ENCODE data around the gene NR0B2.
A peak's percentile ranks its signal among the peaks of the same experiment; 100 is the strongest.

NR0B2 gene

GRCh38 chr1:26936823-26937222 lies 23.0 kb upstream of the NR0B2 start:
- DNase-seq (ENCODE audit: low read depth in 3 of 3, low spot score in 1 of 3) = no peak

GRCh38 chr1:26932531-26932930 lies 18.8 kb upstream of the NR0B2 start:
- DNase-seq (ENCODE audit: low read depth in 3 of 3, low spot score in 1 of 3) = no peak

- DNase-seq (ENCODE audit: low read depth in 3 of 3, low spot score in 1 of 3) = no peak
Observed at GRCh38 chr1:26923711-26924110, 9.9 kb upstream of the NR0B2 start.

GRCh38 chr1:26922901-26923300 lies 9.1 kb upstream of the NR0B2 start:
- no peak for DNase-seq (ENCODE audit: low read depth in 3 of 3, low spot score in 1 of 3)

- no peak for DNase-seq (ENCODE audit: low read depth in 3 of 3, low spot score in 1 of 3)
Observed at GRCh38 chr1:26922431-26922729, 8.6 kb upstream of the NR0B2 start.

GRCh38 chr1:26921540-26922430 lies 8.0 kb upstream of the NR0B2 start, which contains the start of gene NUDC:
NUDC (plus strand) TSS chr1:26921743; CDS start chr1:26921849, 106 bp downstream.
- peak; percentile 83 to 89 (median 86) for DNase-seq (ENCODE audit: low read depth in 3 of 3, low spot score in 1 of 3)

GRCh38 chr1:26921126-26921539 lies 7.4 kb upstream of the NR0B2 start:
- DNase-seq (ENCODE audit: low read depth in 3 of 3, low spot score in 1 of 3) = no peak

- DNase-seq (ENCODE audit: low read depth in 3 of 3, low spot score in 1 of 3) = no peak
Observed at GRCh38 chr1:26915204-26915842, 1.5 kb upstream of the NR0B2 start.

GRCh38 chr1:26913389-26913753 lies 404 bp downstream of the NR0B2 start:
- DNase-seq (ENCODE audit: low read depth in 3 of 3, low spot score in 1 of 3) = no peak

GRCh38 chr1:26912147-26912490 lies 1.7 kb downstream of the NR0B2 start:
- no peak for DNase-seq (ENCODE audit: low read depth in 3 of 3, low spot score in 1 of 3)

GRCh38 chr1:26911399-26912146 lies 2.2 kb downstream of the NR0B2 start:
- no peak for DNase-seq (ENCODE audit: low read depth in 3 of 3, low spot score in 1 of 3)

GRCh38 chr1:26910343-26911160 lies 3.2 kb downstream of the NR0B2 start:
- no peak for DNase-seq (ENCODE audit: low read depth in 3 of 3, low spot score in 1 of 3)

- no peak for DNase-seq (ENCODE audit: low read depth in 3 of 3, low spot score in 1 of 3)
Observed at GRCh38 chr1:26909951-26910342, 3.8 kb downstream of the NR0B2 start.

- DNase-seq (ENCODE audit: low read depth in 3 of 3, low spot score in 1 of 3) = no peak
Observed at GRCh38 chr1:26907071-26907917, 6.5 kb downstream of the NR0B2 start.

- no peak for DNase-seq (ENCODE audit: low read depth in 3 of 3, low spot score in 1 of 3)
Observed at GRCh38 chr1:26900815-26901511, 12.8 kb downstream of the NR0B2 start.

GRCh38 chr1:26900001-26900814 lies 13.6 kb downstream of the NR0B2 start, which contains the start of gene GPATCH3:
GPATCH3 (minus strand) TSS chr1:26900467; CDS start chr1:26900442, 25 bp downstream.
- peak; percentile 63 to 75 (median 74) for DNase-seq (ENCODE audit: low read depth in 3 of 3, low spot score in 1 of 3)

GRCh38 chr1:26897351-26897750 lies 16.4 kb downstream of the NR0B2 start:
- no peak for DNase-seq (ENCODE audit: low read depth in 3 of 3, low spot score in 1 of 3)

- DNase-seq (ENCODE audit: low read depth in 3 of 3, low spot score in 1 of 3) = no peak
Observed at GRCh38 chr1:26894263-26894662, 19.5 kb downstream of the NR0B2 start.

- no peak for DNase-seq (ENCODE audit: low read depth in 3 of 3, low spot score in 1 of 3)
Observed at GRCh38 chr1:26890467-26890796, 23.3 kb downstream of the NR0B2 start.

Data from stimulated activated CD4-positive, alpha-beta T cell treated with anti-CD3 and anti-CD28 coated beads, TNF-alpha, amount 100 ng/mL, for 1 hour (primary cell).